Measurements from ENCODE around the gene NUTM2D.
"Not testable (repeated sequence)": the region's sequence is repeated elsewhere in the genome, so short reads cannot be mapped to it uniquely, and the experiment has no call there.

NUTM2D gene

GRCh38 chr10:87357444-87357843 is at the start of gene NUTM2D:
Gene NUTM2D, plus strand, starts transcription at chr10:87357744. Its CDS starts 522 bp downstream, at chr10:87358266.
- ATAC-seq (ENCODE audit: insufficient read depth, low read depth); H4K20me1 ChIP-seq (ENCODE audit: insufficient read depth, low read length); H3K36me3 ChIP-seq (ENCODE audit: insufficient read depth, low read length); H3K4me3 ChIP-seq (ENCODE audit: low read depth in 1 of 2, low read length in 2 of 2); H3K27me3 ChIP-seq (ENCODE audit: insufficient read depth, low read length, poor library complexity); H2AFZ ChIP-seq (ENCODE audit: low read depth, low read length); H3K9me3 ChIP-seq (ENCODE audit: insufficient read depth, low read length, severe bottlenecking); H3K9ac ChIP-seq (ENCODE audit: low read depth, low read length); H3K4me1 ChIP-seq (ENCODE audit: insufficient read depth, low read length); DNase-seq; H3K4me2 ChIP-seq (ENCODE audit: insufficient read depth, low read length); H3K79me2 ChIP-seq (ENCODE audit: insufficient read depth, low read length); H3K27ac ChIP-seq (ENCODE audit: low read length): not testable (repeated sequence)

- not testable (repeated sequence) for H3K4me3 ChIP-seq (ENCODE audit: low read depth in 1 of 2, low read length in 2 of 2); ATAC-seq (ENCODE audit: insufficient read depth, low read depth)
Observed at GRCh38 chr10:87308702-87309101, 48.8 kb upstream of the NUTM2D start.

GRCh38 chr10:87309657-87310056 is 47.9 kb upstream of the NUTM2D start:
- not testable (repeated sequence) for H3K36me3 ChIP-seq (ENCODE audit: insufficient read depth, low read length); DNase-seq; H3K4me1 ChIP-seq (ENCODE audit: insufficient read depth, low read length); H3K27ac ChIP-seq (ENCODE audit: low read length); H3K27me3 ChIP-seq (ENCODE audit: insufficient read depth, low read length, poor library complexity); H3K9ac ChIP-seq (ENCODE audit: low read depth, low read length); H3K79me2 ChIP-seq (ENCODE audit: insufficient read depth, low read length); H3K4me3 ChIP-seq (ENCODE audit: low read depth in 1 of 2, low read length in 2 of 2); H4K20me1 ChIP-seq (ENCODE audit: insufficient read depth, low read length); ATAC-seq (ENCODE audit: insufficient read depth, low read depth); H3K9me3 ChIP-seq (ENCODE audit: insufficient read depth, low read length, severe bottlenecking); H3K4me2 ChIP-seq (ENCODE audit: insufficient read depth, low read length); H2AFZ ChIP-seq (ENCODE audit: low read depth, low read length)

More at GRCh38 chr10:87308702-87309101, 48.8 kb upstream of the NUTM2D start:
- not testable (repeated sequence) for H3K27ac ChIP-seq (ENCODE audit: low read length); DNase-seq; H3K27me3 ChIP-seq (ENCODE audit: insufficient read depth, low read length, poor library complexity); H3K4me2 ChIP-seq (ENCODE audit: insufficient read depth, low read length); H2AFZ ChIP-seq (ENCODE audit: low read depth, low read length); H4K20me1 ChIP-seq (ENCODE audit: insufficient read depth, low read length); H3K4me1 ChIP-seq (ENCODE audit: insufficient read depth, low read length); H3K79me2 ChIP-seq (ENCODE audit: insufficient read depth, low read length); H3K9ac ChIP-seq (ENCODE audit: low read depth, low read length); H3K36me3 ChIP-seq (ENCODE audit: insufficient read depth, low read length); H3K9me3 ChIP-seq (ENCODE audit: insufficient read depth, low read length, severe bottlenecking)

- H3K4me3 ChIP-seq (ENCODE audit: low read depth in 1 of 2, low read length in 2 of 2); H3K4me1 ChIP-seq (ENCODE audit: insufficient read depth, low read length); ATAC-seq (ENCODE audit: insufficient read depth, low read depth); H3K9ac ChIP-seq (ENCODE audit: low read depth, low read length); H3K36me3 ChIP-seq (ENCODE audit: insufficient read depth, low read length); H3K27me3 ChIP-seq (ENCODE audit: insufficient read depth, low read length, poor library complexity); H2AFZ ChIP-seq (ENCODE audit: low read depth, low read length); H3K9me3 ChIP-seq (ENCODE audit: insufficient read depth, low read length, severe bottlenecking); H4K20me1 ChIP-seq (ENCODE audit: insufficient read depth, low read length); DNase-seq; H3K27ac ChIP-seq (ENCODE audit: low read length); H3K79me2 ChIP-seq (ENCODE audit: insufficient read depth, low read length); H3K4me2 ChIP-seq (ENCODE audit: insufficient read depth, low read length): not testable (repeated sequence)
Observed at GRCh38 chr10:87311521-87311920, 46.0 kb upstream of the NUTM2D start.

- H3K4me2 ChIP-seq (ENCODE audit: insufficient read depth, low read length); H3K9ac ChIP-seq (ENCODE audit: low read depth, low read length); H3K4me1 ChIP-seq (ENCODE audit: insufficient read depth, low read length); ATAC-seq (ENCODE audit: insufficient read depth, low read depth); H4K20me1 ChIP-seq (ENCODE audit: insufficient read depth, low read length); H3K9me3 ChIP-seq (ENCODE audit: insufficient read depth, low read length, severe bottlenecking); H3K4me3 ChIP-seq (ENCODE audit: low read depth in 1 of 2, low read length in 2 of 2); H2AFZ ChIP-seq (ENCODE audit: low read depth, low read length); H3K36me3 ChIP-seq (ENCODE audit: insufficient read depth, low read length); H3K27ac ChIP-seq (ENCODE audit: low read length); H3K27me3 ChIP-seq (ENCODE audit: insufficient read depth, low read length, poor library complexity); H3K79me2 ChIP-seq (ENCODE audit: insufficient read depth, low read length); DNase-seq: not testable (repeated sequence)
Observed at GRCh38 chr10:87313649-87314359, 43.7 kb upstream of the NUTM2D start.

DNA sequence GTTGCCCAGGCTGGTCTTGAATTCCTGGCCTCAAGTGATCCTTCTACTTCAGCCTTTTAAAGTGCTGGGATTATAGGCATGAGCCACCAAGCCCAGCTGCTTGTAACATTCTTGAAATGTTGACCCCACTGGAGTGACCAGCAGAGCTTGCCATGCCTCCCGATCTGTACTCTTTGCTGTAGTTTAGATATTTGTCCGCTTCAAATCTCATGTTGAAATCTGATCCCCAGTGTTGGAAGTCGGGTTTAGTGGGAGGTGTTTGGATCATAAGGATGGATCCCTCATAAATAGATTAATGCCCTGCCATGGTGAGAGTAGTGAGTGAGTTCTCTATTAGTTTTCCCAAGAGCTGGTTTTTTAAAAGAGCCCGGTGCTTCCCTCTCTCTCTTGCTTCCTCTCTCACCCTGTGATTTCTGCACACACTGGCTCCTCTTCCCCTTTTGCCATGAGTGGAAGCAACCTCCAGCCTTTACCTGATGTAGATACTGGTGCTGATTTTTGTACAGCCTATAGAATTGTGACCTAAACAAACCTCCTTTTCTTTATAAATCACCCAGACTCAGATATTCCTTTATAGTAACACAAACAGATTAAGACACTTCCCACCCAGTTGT is 43.1 kb upstream of the NUTM2D start:
- not testable (repeated sequence) for H2AFZ ChIP-seq (ENCODE audit: low read depth, low read length); H4K20me1 ChIP-seq (ENCODE audit: insufficient read depth, low read length); H3K4me2 ChIP-seq (ENCODE audit: insufficient read depth, low read length); H3K9me3 ChIP-seq (ENCODE audit: insufficient read depth, low read length, severe bottlenecking); DNase-seq; H3K4me1 ChIP-seq (ENCODE audit: insufficient read depth, low read length); H3K9ac ChIP-seq (ENCODE audit: low read depth, low read length); H3K36me3 ChIP-seq (ENCODE audit: insufficient read depth, low read length); H3K4me3 ChIP-seq (ENCODE audit: low read depth in 1 of 2, low read length in 2 of 2); H3K27ac ChIP-seq (ENCODE audit: low read length); ATAC-seq (ENCODE audit: insufficient read depth, low read depth); H3K79me2 ChIP-seq (ENCODE audit: insufficient read depth, low read length); H3K27me3 ChIP-seq (ENCODE audit: insufficient read depth, low read length, poor library complexity)

- H3K4me1 ChIP-seq (ENCODE audit: insufficient read depth, low read length); H3K9ac ChIP-seq (ENCODE audit: low read depth, low read length); H4K20me1 ChIP-seq (ENCODE audit: insufficient read depth, low read length); H3K4me3 ChIP-seq (ENCODE audit: low read depth in 1 of 2, low read length in 2 of 2); H3K27me3 ChIP-seq (ENCODE audit: insufficient read depth, low read length, poor library complexity); H3K27ac ChIP-seq (ENCODE audit: low read length); H3K79me2 ChIP-seq (ENCODE audit: insufficient read depth, low read length); H2AFZ ChIP-seq (ENCODE audit: low read depth, low read length); H3K36me3 ChIP-seq (ENCODE audit: insufficient read depth, low read length); H3K9me3 ChIP-seq (ENCODE audit: insufficient read depth, low read length, severe bottlenecking); DNase-seq; ATAC-seq (ENCODE audit: insufficient read depth, low read depth); H3K4me2 ChIP-seq (ENCODE audit: insufficient read depth, low read length): not testable (repeated sequence)
Observed at GRCh38 chr10:87321505-87321904, 36.0 kb upstream of the NUTM2D start.

- not testable (repeated sequence) for H3K27me3 ChIP-seq (ENCODE audit: insufficient read depth, low read length, poor library complexity); H4K20me1 ChIP-seq (ENCODE audit: insufficient read depth, low read length); H3K9ac ChIP-seq (ENCODE audit: low read depth, low read length); H3K9me3 ChIP-seq (ENCODE audit: insufficient read depth, low read length, severe bottlenecking); H3K79me2 ChIP-seq (ENCODE audit: insufficient read depth, low read length); H3K4me3 ChIP-seq (ENCODE audit: low read depth in 1 of 2, low read length in 2 of 2); H3K36me3 ChIP-seq (ENCODE audit: insufficient read depth, low read length); ATAC-seq (ENCODE audit: insufficient read depth, low read depth); H3K27ac ChIP-seq (ENCODE audit: low read length); H2AFZ ChIP-seq (ENCODE audit: low read depth, low read length); DNase-seq; H3K4me2 ChIP-seq (ENCODE audit: insufficient read depth, low read length); H3K4me1 ChIP-seq (ENCODE audit: insufficient read depth, low read length)
Observed at GRCh38 chr10:87324559-87324958, 33.0 kb upstream of the NUTM2D start.
